GM18951 (cell line): Measurements from ENCODE around the gene PACRG.

ENCODE experiments used
- POLR2A ChIP-seq: IDR thresholded peaks from 4 replicates; pipeline ENCODE4 v1.6.1; 2011; ENCODE audit warnings: mild to moderate bottlenecking; ENCODE audit not compliant: insufficient read length, insufficient read depth; ENCODE audit errors: extremely low read depth
- in situ Hi-C: fragments of 300-500 bp; cut with MboI; formaldehyde crosslinking; loops from one replicate; pipeline ENCODE4 v1.12.0; 2022; ENCODE audit warnings: low sequenced_read_pairs, mixed read lengths, inconsistent platforms; ENCODE audit not compliant: unreplicated experiment

PACRG gene

DNA sequence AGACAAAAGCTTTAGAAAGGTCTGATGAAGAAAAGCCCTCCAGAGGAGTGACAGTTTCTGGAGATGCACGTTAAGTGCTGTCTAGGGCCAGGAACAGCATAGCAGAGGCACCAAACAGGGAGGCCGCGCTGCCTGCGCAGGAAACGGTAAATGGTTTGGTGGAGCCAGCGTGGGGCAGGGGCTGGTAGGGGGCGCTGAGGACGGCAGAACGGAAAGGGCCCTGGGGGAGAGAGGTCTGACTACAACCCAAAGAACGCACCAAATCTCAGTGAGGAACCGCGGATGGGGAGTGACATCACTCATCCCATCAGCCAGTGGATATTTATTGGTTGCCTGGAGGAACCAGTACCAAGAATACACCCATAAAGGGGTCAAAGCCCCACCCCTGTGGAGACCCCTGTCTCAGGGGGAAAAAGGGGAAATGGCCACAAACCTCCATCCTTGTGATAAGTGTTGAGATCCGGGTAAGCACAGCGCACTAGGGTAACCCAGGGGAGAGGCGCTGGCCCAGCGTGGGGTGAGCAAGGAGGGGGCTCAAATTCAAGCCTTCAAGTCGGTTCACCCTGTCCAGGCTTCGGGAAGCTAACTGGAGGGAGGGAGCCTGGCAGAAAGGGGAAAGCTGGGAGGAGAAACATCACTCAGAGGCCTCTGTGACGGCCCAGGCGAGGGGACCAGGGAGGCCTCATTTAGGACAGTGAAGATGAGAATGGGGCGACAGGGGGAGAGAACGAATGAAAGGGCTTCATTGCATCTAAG lies 437.6 kb downstream of the PACRG start:
- no peak for TF ChIP-seq POLR2A
- in situ Hi-C loops = loop anchor here (25.0 kb wide), 1 partner anchor 797 kb away; no protein-coding TSS in a partner anchor

GRCh38 chr6:163165922-163166321 lies 438.1 kb downstream of the PACRG start:
- TF ChIP-seq POLR2A = no peak
- in situ Hi-C loops = loop anchor here (25.0 kb wide), 1 partner anchor 796 kb away; no protein-coding TSS in a partner anchor

DNA sequence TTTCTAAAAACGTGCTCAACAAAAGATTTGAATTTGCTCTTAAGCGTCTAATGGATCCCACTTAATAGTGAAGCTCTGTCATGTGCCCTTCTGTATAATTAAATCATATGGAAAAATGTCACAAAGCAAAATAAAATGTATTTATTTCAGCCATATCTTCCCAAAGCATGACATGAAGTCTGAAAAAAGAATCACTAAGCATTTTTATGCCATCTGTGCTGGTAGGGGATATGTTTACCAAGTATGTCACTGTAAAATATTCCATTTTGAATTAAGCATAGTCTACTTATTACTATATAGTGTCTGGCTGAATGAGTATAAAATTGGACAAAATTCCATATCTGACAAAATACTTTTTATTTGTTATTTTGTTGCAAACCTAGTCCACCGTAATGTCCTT lies 438.7 kb downstream of the PACRG start:
- in situ Hi-C loops = loop anchor here (25.0 kb wide), 1 partner anchor 796 kb away; no protein-coding TSS in a partner anchor
- no peak for TF ChIP-seq POLR2A

- in situ Hi-C loops = loop anchor here (25.0 kb wide), 1 partner anchor 793 kb away; no protein-coding TSS in a partner anchor
Measured at GRCh38 chr6:163169521-163169920, 441.7 kb downstream of the PACRG start.

DNA sequence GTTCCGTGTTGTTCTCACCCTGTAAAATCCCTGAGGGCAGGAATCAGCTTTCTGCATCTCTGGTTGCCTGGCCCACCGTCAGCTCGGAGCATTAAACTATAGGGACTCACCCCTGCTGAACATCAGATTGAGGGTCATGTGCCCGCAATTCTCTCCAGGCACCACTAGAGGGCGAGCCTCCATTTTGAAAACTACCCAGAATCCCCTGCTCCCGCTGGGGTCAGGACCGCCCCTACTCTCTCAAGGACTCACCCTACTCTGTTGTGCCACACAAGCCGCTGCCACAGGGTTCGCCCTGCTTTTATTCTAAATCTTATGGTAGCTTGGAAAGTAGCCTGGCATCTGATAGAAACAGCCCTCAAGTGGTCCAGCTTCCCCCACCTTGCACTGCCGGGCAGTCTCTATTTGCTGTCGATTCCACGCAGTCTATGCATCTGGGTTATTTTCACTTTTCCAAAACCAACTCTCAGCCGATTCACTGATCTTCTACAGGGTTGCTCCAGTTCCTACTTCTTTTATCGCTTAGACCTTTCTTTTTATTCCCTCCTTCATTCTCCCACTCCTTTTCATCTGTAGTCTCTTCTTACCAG lies 442.6 kb downstream of the PACRG start:
- TF ChIP-seq POLR2A = no peak
- in situ Hi-C loops = loop anchor here (25.0 kb wide), 1 partner anchor 792 kb away; no protein-coding TSS in a partner anchor

More at GRCh38 chr6:163169521-163169920, 441.7 kb downstream of the PACRG start:
- TF ChIP-seq POLR2A = no peak

DNA sequence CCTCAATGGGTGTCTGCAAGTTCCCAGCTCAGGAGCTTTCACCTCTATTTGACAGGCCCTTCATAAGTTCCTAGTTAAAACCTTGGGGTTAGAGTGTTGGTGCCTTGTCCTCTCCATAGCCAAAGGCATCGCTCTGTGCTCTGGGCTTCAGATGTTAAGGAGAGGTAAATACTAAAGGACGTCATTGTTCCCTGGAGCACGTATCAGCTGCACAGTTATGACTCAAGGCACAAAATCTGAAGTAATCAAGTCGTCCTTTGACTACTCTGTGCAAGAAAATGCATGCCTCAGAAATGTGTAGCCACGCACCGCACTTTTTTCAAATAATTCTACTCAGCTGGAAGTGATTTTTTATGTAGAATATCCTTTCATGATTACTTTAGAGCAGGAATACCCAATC lies 446.0 kb downstream of the PACRG start:
- no peak for TF ChIP-seq POLR2A
- in situ Hi-C loops = loop anchor here (25.0 kb wide), 1 partner anchor 789 kb away; no protein-coding TSS in a partner anchor

- in situ Hi-C loops = no loop called here
- TF ChIP-seq POLR2A = no peak
Measured at GRCh38 chr6:163175301-163175700, 447.5 kb downstream of the PACRG start.

GRCh38 chr6:163176097-163176496 lies 448.3 kb downstream of the PACRG start:
- in situ Hi-C loops = no loop called here
- TF ChIP-seq POLR2A = no peak

DNA sequence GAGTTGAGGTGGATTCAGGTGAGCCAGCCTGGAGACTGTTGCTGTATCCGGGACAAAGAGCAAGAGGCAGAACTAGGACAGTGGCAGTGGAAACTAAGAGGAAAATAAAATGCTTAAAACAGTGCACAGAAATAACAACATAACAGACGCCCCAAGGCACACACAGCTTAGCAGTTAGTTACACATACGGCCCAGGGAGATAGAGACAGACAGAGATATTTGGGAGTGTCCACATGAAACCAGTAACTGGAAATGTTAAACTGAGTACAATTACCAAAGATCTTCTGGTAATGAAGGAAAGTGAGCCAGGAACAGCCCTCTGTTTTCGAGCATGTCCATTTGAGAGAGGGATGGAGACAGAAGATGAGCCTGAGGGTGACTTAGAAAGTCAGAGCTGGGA lies 449.2 kb downstream of the PACRG start:
- in situ Hi-C loops = no loop called here
- no peak for TF ChIP-seq POLR2A

DNA sequence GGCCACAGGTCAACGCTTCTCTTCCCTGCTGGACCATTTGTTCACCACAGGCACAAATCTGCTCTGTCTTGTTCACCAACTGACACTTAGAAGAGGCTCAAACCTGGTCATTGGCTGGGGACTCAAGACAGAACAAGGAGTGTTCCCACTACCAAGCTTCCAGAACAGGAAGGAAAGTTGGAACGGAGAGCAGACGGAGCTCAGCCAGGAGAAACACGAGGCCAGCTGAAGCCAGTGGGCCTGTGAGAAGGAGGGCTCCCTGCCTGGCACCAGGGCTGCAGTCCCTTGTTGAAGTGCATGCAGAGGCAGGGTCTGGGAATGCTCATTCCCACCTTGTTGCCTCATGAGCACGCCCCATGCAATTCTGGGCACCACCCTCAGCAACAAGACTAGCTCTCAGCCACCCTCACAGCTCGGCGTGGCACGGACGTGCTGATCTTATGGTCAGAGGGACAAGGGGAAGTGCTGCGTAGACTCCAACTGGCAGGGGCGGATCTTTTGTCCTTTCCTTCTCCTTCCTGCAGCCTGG lies 450.2 kb downstream of the PACRG start:
- in situ Hi-C loops = no loop called here
- TF ChIP-seq POLR2A = no peak

DNA sequence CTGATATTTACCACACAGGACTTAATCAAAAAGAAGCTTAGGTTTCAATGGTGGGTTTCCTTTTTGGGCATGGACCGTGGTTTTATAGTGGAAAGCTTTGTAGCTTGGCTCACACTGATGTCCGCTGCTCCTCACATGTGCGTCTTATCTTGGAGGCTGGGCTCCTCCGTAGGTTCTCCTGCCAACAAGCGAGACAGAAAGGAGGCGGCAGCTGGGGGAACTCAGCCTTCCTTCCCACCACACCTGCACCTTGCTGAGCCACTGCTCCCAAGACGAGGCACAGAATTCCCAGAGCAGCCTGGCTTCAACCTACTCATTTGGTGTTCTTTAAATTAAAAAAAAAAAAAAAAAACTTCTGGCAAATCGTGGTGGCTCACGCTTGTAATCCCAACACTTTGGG lies 451.3 kb downstream of the PACRG start:
- in situ Hi-C loops = no loop called here
- TF ChIP-seq POLR2A = no peak

DNA sequence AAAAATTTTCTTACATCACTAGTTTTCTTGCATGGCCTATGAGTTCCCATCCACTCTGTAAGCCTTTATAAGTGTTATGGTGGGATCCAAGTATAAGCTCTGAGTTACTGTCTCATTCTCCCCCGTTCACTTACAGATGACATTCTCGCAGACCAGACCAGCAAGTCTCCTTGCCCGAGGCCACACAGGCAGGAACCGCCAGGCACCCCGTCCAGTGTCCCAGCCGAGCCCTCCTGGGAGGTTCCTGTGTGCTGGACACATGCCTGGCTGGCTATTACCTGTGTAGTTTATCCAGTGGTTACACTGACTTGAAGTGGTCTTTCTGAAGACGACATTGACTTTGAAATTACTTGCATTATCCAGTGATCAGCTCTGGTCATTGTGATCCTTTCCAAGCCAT lies 451.9 kb downstream of the PACRG start:
- in situ Hi-C loops = no loop called here
- TF ChIP-seq POLR2A = no peak

GRCh38 chr6:163180874-163181541 lies 453.2 kb downstream of the PACRG start:
- in situ Hi-C loops = no loop called here
- TF ChIP-seq POLR2A = no peak
